A673 (cell line): ENCODE data around the gene CEP95. TPM values are rescaled to one million over a fixed set of nuclear protein-coding genes. Genes with fewer than 3 reads are reported as not detected.
"Not testable (repeated sequence)": the region's sequence is repeated elsewhere in the genome, so short reads cannot be mapped to it uniquely, and the experiment has no call there.

Experiments
- BruUV-seq: library from RNA; stranded (reverse); fragments of 400-500 nt; replicated peaks from 2 replicates; lab custom pipeline; 2021; lab: Mats Ljungman, UMichigan
- CTCF ChIA-PET: fragments of 300-600 bp; sonication (Branson Sonifier 250); formaldehyde crosslinking; loops from one replicate; lab custom pipeline; 2022; ENCODE audit warnings: antibody characterized with exemption; lab: Charles Lee
- POLR2A ChIA-PET: fragments of 300-600 bp; sonication (Branson Sonifier 250); formaldehyde crosslinking; loops from one replicate; lab custom pipeline; 2022; ENCODE audit warnings: antibody characterized with exemption; ENCODE audit not compliant: low non-redundant PET; lab: Charles Lee
- DNase-seq: peaks from one replicate; pipeline ENCODE4 v3.0.0-alpha.2; 2015; ENCODE audit warnings: low spot score
- H3K27ac ChIP-seq: fragments of 200-600 bp; sonication (generic); 2 replicates; pipeline ENCODE4 v1.5.1; 2016; ENCODE audit warnings: mixed run types, low read depth, mild to moderate bottlenecking, mixed read lengths, antibody characterized with exemption, low read length; ENCODE audit not compliant: poor library complexity, severe bottlenecking
- H3K27me3 ChIP-seq: fragments of 200-600 bp; sonication (generic); replicated peaks from 2 replicates; pipeline ENCODE4 v1.6.1; 2017; ENCODE audit warnings: mixed run types, low read depth, mild to moderate bottlenecking, mixed read lengths, antibody characterized with exemption, low read length; ENCODE audit not compliant: insufficient read depth, poor library complexity
- H3K36me3 ChIP-seq: fragments of 200-600 bp; sonication (generic); 2 replicates; pipeline ENCODE4 v1.6.1; 2016; ENCODE audit warnings: mixed run types, mild to moderate bottlenecking, mixed read lengths, antibody characterized with exemption, low read length; ENCODE audit not compliant: insufficient read depth, poor library complexity, severe bottlenecking
- H3K4me1 ChIP-seq: fragments of 200-600 bp; sonication (generic); 2 replicates; pipeline ENCODE4 v1.6.1; 2017; ENCODE audit warnings: mixed run types, mild to moderate bottlenecking, mixed read lengths, antibody characterized with exemption, low read length; ENCODE audit not compliant: insufficient read depth, poor library complexity, severe bottlenecking
- H3K4me3 ChIP-seq: fragments of 200-600 bp; sonication (generic); 2 replicates; pipeline ENCODE4 v1.5.1; 2016; ENCODE audit warnings: low read depth, mixed run types, mild to moderate bottlenecking, mixed read lengths, low read length; ENCODE audit not compliant: poor library complexity, severe bottlenecking
- H3K9me3 ChIP-seq: fragments of 200-600 bp; sonication (generic); 2 replicates; pipeline ENCODE4 v1.6.1; 2016; ENCODE audit warnings: mixed run types, low read depth, mild to moderate bottlenecking, mixed read lengths, antibody characterized with exemption, low read length; ENCODE audit not compliant: poor library complexity, severe bottlenecking
- EZH2 ChIP-seq: fragments of 200-600 bp; sonication (generic); IDR thresholded peaks from 2 replicates; pipeline ENCODE4 v1.6.1; 2017; ENCODE audit warnings: borderline replicate concordance, low read depth, mild to moderate bottlenecking, mixed read lengths, antibody characterized with exemption, low read length; ENCODE audit not compliant: poor library complexity, severe bottlenecking
- intact Hi-C: fragments of 100-400 bp; cut with micrococcal nuclease; formaldehyde crosslinking; loops from one replicate; pipeline ENCODE4 v1.10.0; 2022; ENCODE audit not compliant: unreplicated experiment
- total RNA-seq: library from RNA; stranded (reverse); gene quantifications from 2 replicates; pipeline ENCODE4 v1.2.3, GENCODE V29; 2021
- TF ChIP-seq, protein P1 (sequence below): fragments of 300-800, 200-600 bp; sonication (generic); conservative IDR thresholded peaks from 2 replicates; pipeline ENCODE4 v1.5.1; 2017; ENCODE audit warnings: low read depth, mild to moderate bottlenecking, antibody characterized with exemption, low read length, moderate library complexity, mixed read lengths

Gene CEP95
- total RNA-seq, 1 experiment from 2014 or later: 66.8 TPM

DNA sequence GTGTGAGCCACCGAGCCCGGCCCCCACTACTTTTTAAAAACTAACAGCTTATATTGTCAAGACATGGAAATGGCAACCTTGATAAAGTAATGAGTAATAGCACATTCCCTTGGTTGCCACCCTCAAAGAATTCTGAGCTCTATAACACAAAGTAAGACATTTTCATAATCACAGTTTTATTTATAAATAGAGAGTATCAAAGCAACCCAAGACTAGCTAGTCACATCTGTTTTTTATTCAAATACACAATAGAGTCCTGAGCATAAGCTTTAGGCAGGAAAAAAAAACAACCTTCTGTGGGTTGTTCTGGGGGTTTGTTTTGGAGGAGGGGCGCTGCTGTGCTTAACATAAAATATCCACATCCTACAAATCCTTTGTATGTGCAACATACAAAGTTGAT is 68.7 kb downstream of the CEP95 start:
- H3K4me1 ChIP-seq: peaks cover 3% of the 10 kb centered on the region
- intact Hi-C loops: no loop called here
- H3K27me3 ChIP-seq: no peaks in the 10 kb centered on the region
- no peak overlapping the region for H3K27ac ChIP-seq
- no peak overlapping the region for H3K4me3 ChIP-seq
- no TSS peak for BruUV-seq
- TF ChIP-seq EZH2: no peak
- TF ChIP-seq, protein P1, sequence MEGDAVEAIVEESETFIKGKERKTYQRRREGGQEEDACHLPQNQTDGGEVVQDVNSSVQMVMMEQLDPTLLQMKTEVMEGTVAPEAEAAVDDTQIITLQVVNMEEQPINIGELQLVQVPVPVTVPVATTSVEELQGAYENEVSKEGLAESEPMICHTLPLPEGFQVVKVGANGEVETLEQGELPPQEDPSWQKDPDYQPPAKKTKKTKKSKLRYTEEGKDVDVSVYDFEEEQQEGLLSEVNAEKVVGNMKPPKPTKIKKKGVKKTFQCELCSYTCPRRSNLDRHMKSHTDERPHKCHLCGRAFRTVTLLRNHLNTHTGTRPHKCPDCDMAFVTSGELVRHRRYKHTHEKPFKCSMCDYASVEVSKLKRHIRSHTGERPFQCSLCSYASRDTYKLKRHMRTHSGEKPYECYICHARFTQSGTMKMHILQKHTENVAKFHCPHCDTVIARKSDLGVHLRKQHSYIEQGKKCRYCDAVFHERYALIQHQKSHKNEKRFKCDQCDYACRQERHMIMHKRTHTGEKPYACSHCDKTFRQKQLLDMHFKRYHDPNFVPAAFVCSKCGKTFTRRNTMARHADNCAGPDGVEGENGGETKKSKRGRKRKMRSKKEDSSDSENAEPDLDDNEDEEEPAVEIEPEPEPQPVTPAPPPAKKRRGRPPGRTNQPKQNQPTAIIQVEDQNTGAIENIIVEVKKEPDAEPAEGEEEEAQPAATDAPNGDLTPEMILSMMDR: no peak
- CTCF ChIA-PET: no interaction called here
- H3K9me3 ChIP-seq: no peaks in the 10 kb centered on the region
- POLR2A ChIA-PET: interaction anchor here (0.8 kb wide), 1 partner anchor 45 kb away, joined by 3 read pairs; no protein-coding TSS in a partner anchor
- DNase-seq: no peak
- peaks cover 19% of the 10 kb centered on the region for H3K36me3 ChIP-seq

DNA sequence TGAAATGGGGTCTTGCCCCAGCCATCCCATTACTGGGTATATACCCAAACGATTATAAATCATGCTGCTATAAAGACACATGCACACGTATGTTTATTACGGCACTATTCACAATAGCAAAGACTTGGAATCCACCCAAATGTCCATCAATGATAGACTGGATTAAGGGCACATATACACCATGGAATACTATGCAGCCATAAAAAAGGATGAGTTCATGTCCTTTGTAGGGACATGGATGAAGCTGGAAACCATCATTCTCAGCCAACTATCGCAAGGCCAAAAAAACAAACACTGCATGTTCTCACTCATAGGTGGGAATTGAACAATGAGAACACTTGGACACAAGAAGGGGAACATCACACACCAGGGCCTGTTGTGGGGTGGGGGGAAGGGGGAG is 70.2 kb downstream of the CEP95 start:
- H3K4me3 ChIP-seq, H3K27ac ChIP-seq, DNase-seq, POLR2A ChIA-PET, intact Hi-C loops, BruUV-seq, CTCF ChIA-PET, H3K27me3 ChIP-seq, H3K4me1 ChIP-seq, H3K9me3 ChIP-seq: not testable (repeated sequence)
- H3K36me3 ChIP-seq: peaks cover 11% of the 10 kb centered on the region

DNA sequence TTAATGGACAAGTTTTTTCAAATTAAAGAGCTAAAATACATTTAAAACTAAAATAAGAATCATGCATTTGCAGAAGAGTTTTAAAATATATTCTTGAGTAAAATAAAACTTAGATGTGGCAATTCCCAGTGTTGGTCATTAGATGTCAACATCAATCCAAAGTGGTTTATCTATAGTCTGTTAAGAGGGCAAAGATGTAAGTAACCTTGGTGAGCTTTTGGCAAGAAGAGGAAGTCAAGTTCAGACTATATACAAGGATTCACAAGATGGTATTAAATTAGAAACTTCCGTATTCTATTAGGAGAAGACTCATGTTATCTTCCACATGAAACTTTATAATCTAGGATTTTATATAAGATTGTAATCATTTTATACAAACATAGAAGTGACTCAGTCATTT is 73.1 kb downstream of the CEP95 start:
- no TSS peak for BruUV-seq
- no peak for DNase-seq
- intact Hi-C loops: no loop called here
- Histone ChIP-seq H3K4me1 (no peaks in the 10 kb centered on the region), H3K27me3 (no peaks in the 10 kb centered on the region), H3K4me3 (no peak overlapping the region), H3K36me3 (peaks cover 10% of the 10 kb centered on the region), H3K27ac (no peak overlapping the region), H3K9me3 (no peaks in the 10 kb centered on the region)
- POLR2A ChIA-PET: no interaction called here
- TF ChIP-seq, protein P1: no peak
- no peak for TF ChIP-seq EZH2
- CTCF ChIA-PET: no interaction called here
